Fibroblast of lung (primary cell): Measurements from ENCODE around the gene OR8A1. TPM values are rescaled to one million over a fixed set of nuclear protein-coding genes. Genes with fewer than 3 reads are reported as not detected.

Experiments used
- DNase-seq, 2 donors: peaks; one replicate each; pipeline versions ENCODE4 v3.0.0 to v3.0.0-alpha.2; 2010; ENCODE audit warnings: low read depth in 2 of 2
- H2AFZ ChIP-seq: 2 replicates; pipeline ENCODE4 v1.5.1; 2012; ENCODE audit warnings: low read length, control low read depth, inconsistent platforms
- H3K27ac ChIP-seq: 2 replicates; pipeline ENCODE4 v1.5.1; 2011; ENCODE audit warnings: low read length, control low read depth; ENCODE audit not compliant: insufficient read depth
- H3K27me3 ChIP-seq: 2 replicates; pipeline ENCODE4 v1.5.1; 2011; ENCODE audit warnings: mild to moderate bottlenecking, low read length; ENCODE audit not compliant: control insufficient read depth, insufficient read depth
- H3K36me3 ChIP-seq: 2 replicates; pipeline ENCODE4 v1.5.1; 2011; ENCODE audit warnings: low read length; ENCODE audit not compliant: control insufficient read depth, insufficient read depth
- H3K4me1 ChIP-seq: 2 replicates; pipeline ENCODE4 v1.5.1; 2011; ENCODE audit warnings: low read length; ENCODE audit not compliant: control insufficient read depth, insufficient read depth; ENCODE audit errors: extremely low read depth
- H3K4me2 ChIP-seq: 2 replicates; pipeline ENCODE4 v1.5.1; 2011; ENCODE audit warnings: low read length, control low read depth; ENCODE audit not compliant: insufficient read depth; ENCODE audit errors: extremely low read depth
- H3K4me3 ChIP-seq, 4 experiments: fragments of 200-600 bp in 1 of 4; sonication (generic) in 1 of 4; replicated peaks in 1 of 4; 2 replicates each; pipeline ENCODE4 v1.5.1; 2011 to 2016; ENCODE audit warnings: low read length in 4 of 4, low read depth in 3 of 4, mild to moderate bottlenecking in 3 of 4, control low read depth in 2 of 4, inconsistent platforms in 1 of 4, mixed read lengths in 1 of 4; ENCODE audit not compliant: insufficient read depth in 1 of 4; ENCODE audit errors: control extremely low read depth in 1 of 4
- H3K79me2 ChIP-seq: 2 replicates; pipeline ENCODE4 v1.5.1; 2012; ENCODE audit warnings: mild to moderate bottlenecking, low read length, inconsistent platforms; ENCODE audit not compliant: control insufficient read depth, insufficient read depth
- H3K9ac ChIP-seq: 2 replicates; pipeline ENCODE4 v1.5.1; 2011; ENCODE audit warnings: mild to moderate bottlenecking, low read length, control low read depth; ENCODE audit not compliant: insufficient read depth
- H3K9me3 ChIP-seq: 2 replicates; pipeline ENCODE4 v1.5.1; 2012; ENCODE audit warnings: low read depth, low read length; ENCODE audit not compliant: control insufficient read depth, insufficient read depth
- H4K20me1 ChIP-seq: 2 replicates; pipeline ENCODE4 v1.5.1; 2011; ENCODE audit warnings: low read length; ENCODE audit not compliant: control insufficient read depth, insufficient read depth; ENCODE audit errors: extremely low read depth
- CTCF ChIP-seq, 2 donors: IDR thresholded peaks in 1 of 2; conservative IDR thresholded peaks in 1 of 2; 1 replicate in 1 of 2; 2 replicates in 1 of 2; pipeline ENCODE4 v1.5.1; 2011 to 2012; ENCODE audit warnings: low read length in 2 of 2, control low read depth in 1 of 2, inconsistent platforms in 1 of 2, low read depth in 1 of 2, mild to moderate bottlenecking in 1 of 2
- EZH2 ChIP-seq: IDR thresholded peaks from 2 replicates; pipeline ENCODE4 v1.5.1; 2012; ENCODE audit warnings: low read length, control low read depth, mild to moderate bottlenecking; ENCODE audit errors: missing control alignments
- polyA plus RNA-seq, 2 donors: library from polyadenylated mRNA; depleted of rRNA in 1 of 2; stranded (reverse) in 1 of 2; unstranded in 1 of 2; fragments of >200 nt; gene quantifications; 2 replicates each; pipeline ENCODE4 v1.2.1, GENCODE V29; 2011 to 2012; ENCODE audit warnings: missing spikeins in 1 of 2
- total RNA-seq: library from RNA; depleted of rRNA; stranded (reverse); fragments of >200 nt; gene quantifications from 2 replicates; pipeline ENCODE4 v1.2.1, GENCODE V29; 2014

Gene OR8A1
- total and polyA plus RNA-seq, 2 donors (not counting 1 experiment from before 2014, with no cell fraction given): not detected

GRCh38 chr11:124534051-124534450 is 35.7 kb upstream of the OR8A1 start:
- Histone ChIP-seq H3K36me3 (no peaks in the 10 kb centered on the region), H3K4me2 (no peak overlapping the region), H3K4me3 (no peak overlapping the region), H3K79me2 (no peaks in the 10 kb centered on the region), H2AFZ (no peak overlapping the region), H3K9ac (no peak overlapping the region), H4K20me1 (no peaks in the 10 kb centered on the region), H3K4me1 (no peaks in the 10 kb centered on the region), H3K9me3 (no peaks in the 10 kb centered on the region), H3K27ac (no peak overlapping the region), H3K27me3 (no peaks in the 10 kb centered on the region)
- DNase-seq: no peak
- no peak for TF ChIP-seq CTCF (conservative IDR thresholded peaks at IDR 0.05 in 1 of 2, IDR thresholded peaks at IDR 0.05 in 1 of 2; ENCODE audit: low read depth in 1 of 2, low read length in 2 of 2)
- no peak for TF ChIP-seq EZH2

GRCh38 chr11:124535552-124536232 is 34.1 kb upstream of the OR8A1 start:
- Histone ChIP-seq H3K27me3 (no peaks in the 10 kb centered on the region), H3K36me3 (no peaks in the 10 kb centered on the region), H4K20me1 (no peaks in the 10 kb centered on the region), H3K9me3 (no peaks in the 10 kb centered on the region), H3K9ac (no peak overlapping the region), H3K27ac (no peak overlapping the region), H3K4me2 (no peak overlapping the region), H3K79me2 (no peaks in the 10 kb centered on the region), H3K4me3 (no peak overlapping the region), H3K4me1 (no peaks in the 10 kb centered on the region), H2AFZ (no peak overlapping the region)
- no peak for TF ChIP-seq CTCF (conservative IDR thresholded peaks at IDR 0.05 in 1 of 2, IDR thresholded peaks at IDR 0.05 in 1 of 2; ENCODE audit: low read depth in 1 of 2, low read length in 2 of 2)
- peak; percentile 3 to 5 for DNase-seq

GRCh38 chr11:124536520-124536919 is 33.3 kb upstream of the OR8A1 start:
- Histone ChIP-seq H3K4me1 (no peaks in the 10 kb centered on the region), H3K27ac (no peak overlapping the region), H3K4me3 (no peak overlapping the region), H3K9me3 (no peaks in the 10 kb centered on the region), H3K79me2 (no peaks in the 10 kb centered on the region), H3K9ac (no peak overlapping the region), H4K20me1 (no peaks in the 10 kb centered on the region), H2AFZ (no peak overlapping the region), H3K4me2 (no peak overlapping the region), H3K27me3 (no peaks in the 10 kb centered on the region), H3K36me3 (no peaks in the 10 kb centered on the region)
- DNase-seq: peak; percentile 32 to 51
- TF ChIP-seq EZH2 (no peak), CTCF (conservative IDR thresholded peaks at IDR 0.05 in 1 of 2, IDR thresholded peaks at IDR 0.05 in 1 of 2; ENCODE audit: low read depth in 1 of 2, low read length in 2 of 2) (no peak)
